Esophagus squamous epithelium (tissue), 5 donors: ENCODE results near the gene GOLGA1. TPM values are rescaled to one million over a fixed set of nuclear protein-coding genes. Genes with fewer than 3 reads are reported as not detected.

Experiments used
- DNase-seq: peaks from one replicate; lab custom pipeline; 2025; lab: John Stamatoyannopoulos, UW
- H3K27ac ChIP-seq, 4 donors: fragments of 200-600 bp; sonication (generic); one replicate each; pipeline ENCODE4 v1.5.1; 2016 to 2019; ENCODE audit warnings: mild to moderate bottlenecking in 1 of 4
- H3K27me3 ChIP-seq, 4 donors: fragments of 200-600 bp; sonication (generic); 1 replicate in 3 of 4; 2 replicates in 1 of 4; pipeline versions ENCODE4 v1.5.1 to v1.6.0; 2017 to 2021; ENCODE audit warnings: antibody characterized with exemption in 1 of 4
- H3K36me3 ChIP-seq, 3 donors: fragments of 200-600 bp; sonication (generic); one replicate each; pipeline ENCODE4 v1.5.1; 2016 to 2019
- H3K4me1 ChIP-seq, 3 donors: fragments of 200-600 bp; sonication (generic); one replicate each; pipeline ENCODE4 v1.5.1; 2017 to 2019
- H3K4me3 ChIP-seq, 4 donors: fragments of 200-600 bp; sonication (generic); 1 replicate in 3 of 4; 2 replicates in 1 of 4; pipeline ENCODE4 v1.5.1; 2016 to 2019; ENCODE audit warnings: mild to moderate bottlenecking in 2 of 4, moderate library complexity in 1 of 4
- H3K9me3 ChIP-seq, 3 donors: fragments of 200-600 bp; sonication (generic); one replicate each; pipeline ENCODE4 v1.5.1; 2016 to 2019
- CTCF ChIP-seq, 6 experiments: fragments of 450-650 bp in 4 of 6; fragments of 200-600 bp in 2 of 6; sonication (generic) in 2 of 6; IDR thresholded peaks; one replicate each; pipeline ENCODE4 v1.5.1; 2016 to 2019; ENCODE audit warnings: antibody characterized with exemption in 6 of 6, mild to moderate bottlenecking in 4 of 6, moderate library complexity in 4 of 6
- POLR2A ChIP-seq, 4 donors: fragments of 450-650 bp; IDR thresholded peaks; one replicate each; pipeline ENCODE4 v1.6.1; 2017; ENCODE audit warnings: antibody characterized with exemption in 4 of 4, mild to moderate bottlenecking in 4 of 4, moderate library complexity in 3 of 4
- WGBS, 2 donors: methylation state at CpG; one replicate each; pipeline ENCODE4 v1.1.5; 2018; 5-methylcytosine and 5-hydroxymethylcytosine counted together
- intact Hi-C: fragments of 100-400 bp; cut with DNase I; formaldehyde crosslinking; loops from one replicate; pipeline ENCODE4 v1.15.0; 2022
- total RNA-seq, 4 donors: library from RNA; depleted of rRNA; stranded (reverse); fragments of >200 nt; gene quantifications; one replicate each; pipeline ENCODE4 v1.1.0, GENCODE V29; 2016
- donor health status: DM: yes; HTN: yes; CAD: no.

The GOLGA1 gene
- total RNA-seq, 4 donors from 2014 or later: 11.9 to 18.8 (median 14.8) TPM

- intact Hi-C loops: no loop called here
- Histone ChIP-seq H3K36me3 (peaks cover 28 to 95% (median 29%) of the 10 kb centered on the region in 3 donors), H3K4me3 (no peak overlapping the region), H3K27ac (no peak overlapping the region), H3K9me3 (no peaks in the 10 kb centered on the region), H3K4me1 (no peaks in the 10 kb centered on the region), H3K27me3 (no peaks in the 10 kb centered on the region)
- TF ChIP-seq CTCF (IDR thresholded peaks at IDR 0.05): no peak
- no peak for TF ChIP-seq POLR2A (IDR thresholded peaks at IDR 0.05)
- DNase-seq: no peak
- 50 to 67% methylated on average over 5 to 9 of the region's 9 CpGs for WGBS, 2 donors
These were observed 60.4 kb downstream of the GOLGA1 start for GRCh38 chr9:124880501-124880900.

DNA sequence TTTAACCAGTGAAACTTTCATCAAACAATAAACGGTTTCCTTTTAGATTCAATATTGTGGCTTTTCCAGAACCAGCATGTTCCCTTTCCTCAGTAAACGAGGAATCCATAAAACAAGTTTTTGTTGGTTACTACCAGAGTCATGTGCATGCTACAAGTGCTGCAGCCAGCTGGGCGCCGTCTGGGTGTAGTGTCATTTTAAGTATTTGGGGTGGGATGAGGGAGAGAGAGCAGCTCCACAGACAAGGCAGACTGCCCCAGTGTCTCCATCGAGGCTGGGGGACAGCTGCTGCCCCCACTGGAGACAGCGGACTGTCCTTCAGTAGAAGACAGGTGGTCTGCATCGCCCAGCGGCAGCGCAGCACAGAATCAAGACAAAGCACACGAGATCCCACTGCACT is 61.7 kb downstream of the GOLGA1 start:
- H3K9me3 ChIP-seq: no peaks in the 10 kb centered on the region
- intact Hi-C loops: no loop called here
- WGBS, 2 donors: 65 to 83% methylated on average over 5 to 9 of the region's 10 CpGs
- DNase-seq: no peak
- peaks cover 36 to 95% (median 42%) of the 10 kb centered on the region in 3 donors for H3K36me3 ChIP-seq
- no peak overlapping the region for H3K4me3 ChIP-seq
- H3K27ac ChIP-seq: no peak overlapping the region
- H3K27me3 ChIP-seq: no peaks in the 10 kb centered on the region
- peaks cover 0 to under 1% (median 0%) of the 10 kb centered on the region in 3 donors for H3K4me1 ChIP-seq
- TF ChIP-seq CTCF (IDR thresholded peaks at IDR 0.05) (no peak), POLR2A (IDR thresholded peaks at IDR 0.05) (no peak)

DNA sequence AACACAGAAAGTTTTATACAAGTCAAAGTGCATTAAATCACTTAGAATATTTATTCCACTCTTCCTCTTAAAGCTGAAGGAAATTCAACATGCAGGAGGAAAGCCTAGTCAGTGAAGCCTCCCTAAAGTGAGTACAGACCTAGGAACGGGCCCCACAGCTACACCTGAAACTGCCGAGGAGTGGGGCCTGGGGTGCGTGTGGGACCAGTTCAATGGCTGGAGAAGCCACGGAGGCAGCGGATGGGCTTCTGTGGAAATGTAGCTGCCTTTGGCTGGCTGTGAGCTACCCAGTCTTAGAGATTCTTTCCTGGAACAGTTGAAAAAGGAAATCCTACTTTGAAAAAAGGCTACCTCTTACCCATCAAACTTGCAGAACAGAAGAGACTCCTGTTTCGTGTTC is 62.4 kb downstream of the GOLGA1 start:
- H3K4me1 ChIP-seq: peaks cover 0 to 7% (median 6%) of the 10 kb centered on the region in 3 donors
- intact Hi-C loops: no loop called here
- DNase-seq: no peak
- no peaks in the 10 kb centered on the region for H3K9me3 ChIP-seq
- no peak overlapping the region for H3K27ac ChIP-seq
- 78 to 89% methylated on average over 6 of the region's 6 CpGs for WGBS, 2 donors
- no peak for TF ChIP-seq CTCF (IDR thresholded peaks at IDR 0.05)
- TF ChIP-seq POLR2A (IDR thresholded peaks at IDR 0.05): no peak
- H3K36me3 ChIP-seq: peaks cover 40 to 95% (median 45%) of the 10 kb centered on the region in 3 donors
- H3K27me3 ChIP-seq: no peaks in the 10 kb centered on the region
- no peak overlapping the region for H3K4me3 ChIP-seq

GRCh38 chr9:124878021-124878420 is 62.9 kb downstream of the GOLGA1 start:
- no peaks in the 10 kb centered on the region for H3K27me3 ChIP-seq
- H3K27ac ChIP-seq: no peak overlapping the region
- peaks cover 43 to 98% (median 45%) of the 10 kb centered on the region in 3 donors for H3K36me3 ChIP-seq

More at GRCh38 chr9:124878021-124878420, 62.9 kb downstream of the GOLGA1 start:
- no peak overlapping the region for H3K4me3 ChIP-seq
- H3K4me1 ChIP-seq: peaks cover 4 to 12% (median 11%) of the 10 kb centered on the region in 3 donors
- intact Hi-C loops: no loop called here
- no peak for TF ChIP-seq CTCF (IDR thresholded peaks at IDR 0.05)
- no peak for TF ChIP-seq POLR2A (IDR thresholded peaks at IDR 0.05)
- WGBS, 2 donors: 83 to 92% methylated on average over 1 of the region's 1 CpG
- H3K9me3 ChIP-seq: no peaks in the 10 kb centered on the region
- DNase-seq: no peak
